CD4-positive, alpha-beta T cell treated with Interleukin-6 at 100 ng/mL for 8 hours (primary cell): Measurements from ENCODE around the gene PIGC.
"Not testable (repeated sequence)": the region's sequence is repeated elsewhere in the genome, so short reads cannot be mapped to it uniquely, and the experiment has no call there.

ENCODE experiments used
- DNase-seq: peaks from one replicate; pipeline ENCODE4 v3.0.0-alpha.2; 2020; ENCODE audit warnings: mixed read lengths, low spot score

The PIGC gene

GRCh38 chr1:172466795-172467407 lies 23.0 kb upstream of the PIGC start:
- DNase-seq, result no peak

GRCh38 chr1:172465617-172466016 lies 21.7 kb upstream of the PIGC start:
- no peak for DNase-seq

GRCh38 chr1:172460887-172461315 lies 17.0 kb upstream of the PIGC start:
- DNase-seq, result no peak

GRCh38 chr1:172460177-172460576 lies 16.3 kb upstream of the PIGC start:
- no peak for DNase-seq

GRCh38 chr1:172457479-172458130 lies 13.7 kb upstream of the PIGC start:
- DNase-seq, result no peak

GRCh38 chr1:172456344-172456769 lies 12.5 kb upstream of the PIGC start:
- no peak for DNase-seq

GRCh38 chr1:172455451-172455850 lies 11.6 kb upstream of the PIGC start:
- no peak for DNase-seq

- no peak for DNase-seq
Observed at GRCh38 chr1:172453607-172454006, 9.7 kb upstream of the PIGC start.

GRCh38 chr1:172453153-172453545 lies 9.3 kb upstream of the PIGC start:
- DNase-seq, result no peak

GRCh38 chr1:172452536-172453152 lies 8.8 kb upstream of the PIGC start:
- DNase-seq, result no peak

- DNase-seq, result peak; percentile 51
Observed at GRCh38 chr1:172451002-172451443, 7.2 kb upstream of the PIGC start.

- peak; percentile 62 for DNase-seq
Observed at GRCh38 chr1:172450524-172450885, 6.6 kb upstream of the PIGC start.

GRCh38 chr1:172449585-172450523 lies 6.0 kb upstream of the PIGC start:
- peak; percentile 50 for DNase-seq

- DNase-seq, result no peak
Observed at GRCh38 chr1:172448995-172449584, 5.2 kb upstream of the PIGC start.

GRCh38 chr1:172447641-172448040 lies 3.8 kb upstream of the PIGC start:
- no peak for DNase-seq

- DNase-seq, result no peak
Observed at GRCh38 chr1:172446547-172446946, 2.7 kb upstream of the PIGC start.

- DNase-seq, result no peak
Observed at GRCh38 chr1:172442843-172443565, 865 bp downstream of the PIGC start.

GRCh38 chr1:172442404-172442803 lies 1.5 kb downstream of the PIGC start:
- DNase-seq, result no peak

- DNase-seq, result not testable (repeated sequence)
Observed at GRCh38 chr1:172437183-172437582, 6.7 kb downstream of the PIGC start.

GRCh38 chr1:172431721-172432192 lies 12.1 kb downstream of the PIGC start:
- DNase-seq, result peak; percentile 69

GRCh38 chr1:172431204-172431603 lies 12.7 kb downstream of the PIGC start:
- DNase-seq, result no peak
